Activated T-cell treated with anti-CD3 and anti-CD28 coated beads, Interleukin-2, amount 50 U/mL, for 1 hour (primary cell): Measurements from ENCODE around the gene COL9A2.
"Not testable (repeated sequence)": the region's sequence is repeated elsewhere in the genome, so short reads cannot be mapped to it uniquely, and the experiment has no call there.

Experiments
- DNase-seq: peaks from one replicate; pipeline ENCODE4 v3.0.0-alpha.2; 2020

The COL9A2 gene

GRCh38 chr1:40316595-40317393 is at the start of gene COL9A2:
TSS of gene COL9A2 (minus strand) at chr1:40317286. CDS start at chr1:40317197, 89 bp downstream.
- DNase-seq = peak; percentile 75

- DNase-seq = no peak
These were observed 46.6 kb upstream of the COL9A2 start for GRCh38 chr1:40363721-40364120.

GRCh38 chr1:40362699-40363098 is 45.6 kb upstream of the COL9A2 start:
- DNase-seq = no peak

- DNase-seq = no peak
These were observed 45.1 kb upstream of the COL9A2 start for GRCh38 chr1:40362199-40362598.

DNA sequence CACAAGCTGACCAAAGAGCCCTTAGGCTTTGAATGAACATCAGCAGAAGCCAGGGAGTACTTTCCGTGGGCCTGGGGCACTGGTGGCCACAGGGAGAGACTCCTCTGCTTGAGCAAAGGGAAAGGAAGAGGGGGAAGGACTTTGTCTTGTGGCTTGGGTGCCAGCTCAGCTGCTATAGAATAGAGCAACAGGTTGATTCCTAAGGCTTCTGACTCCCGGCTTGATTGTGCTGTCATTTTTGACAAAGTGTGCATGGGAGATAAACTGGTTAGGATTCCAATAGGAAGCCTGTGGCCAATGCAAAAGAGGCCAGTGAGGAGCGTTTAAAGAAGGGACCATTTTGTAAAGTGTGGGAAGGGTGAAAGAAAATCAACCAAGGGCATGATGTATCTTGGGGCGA is 44.6 kb upstream of the COL9A2 start:
- DNase-seq = no peak

DNA sequence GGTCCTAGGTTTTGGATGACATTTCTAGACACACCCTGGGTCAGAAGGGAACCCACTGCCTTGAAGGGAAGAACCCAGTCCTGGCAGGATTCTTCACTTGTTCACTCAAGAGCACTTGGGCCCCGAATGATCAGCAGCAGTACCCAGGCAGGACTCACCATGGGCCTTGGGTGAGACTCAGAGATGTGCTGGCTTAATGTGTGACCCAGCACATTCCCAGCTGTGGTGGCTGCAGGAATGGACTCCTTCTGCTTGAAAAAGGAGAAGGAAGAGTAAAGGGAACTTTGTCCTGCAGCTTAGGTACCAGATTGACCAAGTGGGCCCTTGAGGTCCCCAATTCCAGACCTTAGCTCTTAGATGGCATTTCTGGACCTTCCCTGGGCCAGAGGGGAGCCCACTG is 44.1 kb upstream of the COL9A2 start:
- no peak for DNase-seq

GRCh38 chr1:40360631-40361030 is 43.5 kb upstream of the COL9A2 start:
- DNase-seq = no peak

DNA sequence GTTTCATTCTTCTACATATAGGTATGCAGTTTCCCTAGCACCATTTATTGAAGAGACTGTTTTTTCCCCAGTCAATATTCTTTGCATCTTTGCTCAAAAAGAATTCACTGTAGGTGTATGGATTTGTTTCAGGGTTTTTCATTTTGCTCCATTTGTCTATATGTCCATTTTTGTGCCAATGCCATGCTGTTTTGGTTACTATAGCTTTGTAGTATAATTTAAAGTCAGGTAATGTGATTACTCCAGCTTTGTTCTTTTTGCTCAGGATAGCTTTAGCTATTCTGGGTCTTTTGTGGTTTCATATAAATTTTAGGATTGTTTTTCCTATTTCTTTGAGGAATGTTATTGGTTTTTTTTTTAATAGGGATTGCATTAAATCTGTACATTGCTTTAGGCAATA is 40.5 kb upstream of the COL9A2 start:
- no peak for DNase-seq

DNA sequence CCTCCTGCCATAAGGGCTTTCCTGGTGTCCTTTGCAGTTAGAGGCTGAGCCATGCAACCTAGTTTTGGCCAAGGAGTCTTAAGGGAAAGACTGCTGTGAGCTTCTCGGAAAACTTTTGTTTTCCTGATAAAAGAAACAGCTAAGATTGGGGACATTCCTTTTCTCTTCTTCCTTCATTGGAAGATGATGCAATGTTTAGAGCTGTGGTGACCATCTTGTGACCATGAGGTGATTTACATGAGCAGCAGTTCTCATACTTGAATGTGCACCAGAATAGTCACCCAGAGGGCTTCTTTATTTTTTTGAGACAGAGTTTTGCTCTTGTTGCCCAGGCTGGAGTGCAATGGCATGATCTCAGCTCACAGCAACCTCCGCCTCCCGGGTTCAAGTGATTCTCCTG is 36.0 kb upstream of the COL9A2 start:
- no peak for DNase-seq

DNA sequence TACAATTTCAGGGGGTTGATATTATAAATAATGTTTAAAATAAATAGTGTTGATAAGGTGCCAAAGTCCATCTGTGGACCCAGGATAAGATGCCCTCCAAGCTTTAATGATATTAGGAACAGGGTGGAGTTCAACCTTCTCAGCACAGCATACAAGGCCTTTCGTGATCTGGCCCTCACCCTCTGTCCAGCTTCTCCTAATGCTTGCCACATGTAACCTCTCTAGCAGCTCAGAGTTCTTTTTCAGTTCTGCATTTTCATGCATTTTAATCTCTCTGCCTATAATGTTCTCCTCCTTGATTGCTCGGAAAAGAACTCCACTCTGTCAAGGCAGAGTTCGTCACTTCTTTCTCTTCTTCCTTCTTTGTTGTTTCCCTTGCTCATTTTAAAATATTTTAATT is 35.0 kb upstream of the COL9A2 start:
- DNase-seq = no peak

- no peak for DNase-seq
These were observed 34.0 kb upstream of the COL9A2 start for GRCh38 chr1:40351124-40351523.

DNA sequence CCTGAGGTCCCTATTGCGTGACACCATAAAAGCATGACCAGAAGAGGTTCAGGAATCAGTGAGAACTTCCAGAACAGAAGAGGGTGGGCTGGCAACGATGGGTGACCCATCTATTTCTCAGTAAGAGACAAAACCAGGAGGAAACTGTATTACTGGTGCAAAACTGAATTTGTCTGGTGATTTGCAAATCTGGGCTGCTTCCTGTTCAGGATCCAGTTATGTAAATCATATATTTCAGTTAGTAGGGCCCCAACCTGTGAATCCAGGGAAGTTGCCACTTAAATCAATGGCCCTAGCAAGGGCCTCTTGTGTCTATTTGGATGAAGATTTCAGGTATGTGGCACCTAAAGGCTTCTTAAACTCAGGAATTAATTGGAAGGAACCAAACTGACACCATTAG is 33.3 kb upstream of the COL9A2 start:
- DNase-seq = no peak

DNA sequence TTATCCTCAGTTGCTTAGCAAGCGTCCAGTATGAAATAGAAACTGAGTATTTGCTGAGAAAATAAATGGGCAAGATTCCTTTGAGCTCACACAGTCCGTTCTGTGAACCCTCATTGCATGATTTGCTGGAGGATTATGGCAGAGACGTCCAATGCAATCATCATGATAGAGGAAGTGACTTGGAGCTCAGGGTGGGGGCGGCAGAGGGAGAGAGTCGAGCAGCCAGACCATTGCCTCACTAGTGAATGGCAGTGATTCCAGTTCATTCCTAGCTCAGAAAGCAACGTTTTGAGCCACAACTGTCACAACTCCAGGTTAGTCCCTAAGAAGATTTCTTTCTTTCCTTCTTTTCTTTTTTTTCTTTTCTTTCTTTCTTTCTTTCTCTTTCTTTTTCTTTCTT is 27.5 kb upstream of the COL9A2 start:
- DNase-seq = peak; percentile 26

DNA sequence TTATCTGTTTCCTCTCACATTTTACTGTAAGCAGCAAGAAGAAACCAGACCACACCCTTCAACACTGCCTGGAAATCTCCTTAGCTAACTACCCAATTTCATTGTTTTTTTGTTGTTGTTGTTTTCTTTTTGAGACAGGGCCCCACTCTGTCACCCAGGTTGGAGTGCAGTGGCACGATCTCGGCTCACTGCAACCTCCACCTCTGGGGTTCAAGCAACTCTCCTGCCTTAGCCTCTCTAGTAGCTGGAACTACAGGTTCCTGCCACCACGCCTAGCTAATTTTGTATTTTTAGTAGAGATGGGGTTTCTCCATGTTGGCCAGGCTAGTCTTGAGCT is 25.3 kb upstream of the COL9A2 start:
- DNase-seq = not testable (repeated sequence)

DNA sequence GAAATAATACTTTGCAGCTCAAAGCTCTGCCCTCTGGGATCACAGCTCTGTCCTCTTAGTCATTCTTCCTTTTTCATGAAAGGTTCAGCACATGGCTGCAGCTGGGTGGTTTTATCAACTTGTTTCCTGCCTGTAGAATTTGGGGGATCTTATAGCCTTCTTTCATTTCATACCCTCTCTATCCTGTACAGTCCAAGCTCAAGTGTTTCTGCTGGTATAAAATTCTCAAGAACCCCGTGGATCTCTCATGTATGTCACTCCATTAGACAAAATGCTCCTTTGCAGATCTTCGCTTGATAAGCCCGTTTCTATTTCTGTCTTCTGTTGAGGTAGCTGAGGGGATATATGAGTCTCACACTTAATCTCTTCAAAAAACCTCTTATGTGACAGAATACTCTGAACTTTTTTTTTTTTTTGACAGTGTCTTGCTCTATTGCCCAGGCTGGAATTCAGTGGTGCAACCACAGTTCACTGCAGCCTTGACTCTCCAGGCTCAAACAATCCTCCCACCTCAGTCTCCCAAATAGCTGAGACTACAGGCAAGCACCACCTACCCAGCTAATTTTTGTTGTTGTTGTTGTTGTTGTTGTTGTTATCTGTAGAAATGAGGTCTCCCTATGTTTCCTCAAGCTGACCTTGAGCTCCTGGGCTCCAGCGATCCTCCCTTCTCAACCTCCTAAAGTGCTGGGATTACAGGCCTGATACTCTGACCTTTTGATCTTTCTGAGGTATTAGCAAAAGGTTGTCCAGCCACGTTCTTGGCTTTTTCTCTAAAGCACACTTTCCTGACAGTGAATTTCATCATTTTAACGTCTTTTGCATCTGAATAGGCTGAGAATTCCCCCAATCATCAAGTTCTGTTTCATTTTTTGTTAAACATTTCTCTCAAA is 24.6 kb upstream of the COL9A2 start:
- no peak for DNase-seq

GRCh38 chr1:40339420-40340323 is 22.6 kb upstream of the COL9A2 start:
- DNase-seq = no peak

GRCh38 chr1:40338745-40339419 is 21.8 kb upstream of the COL9A2 start:
- DNase-seq = peak; percentile 96

DNA sequence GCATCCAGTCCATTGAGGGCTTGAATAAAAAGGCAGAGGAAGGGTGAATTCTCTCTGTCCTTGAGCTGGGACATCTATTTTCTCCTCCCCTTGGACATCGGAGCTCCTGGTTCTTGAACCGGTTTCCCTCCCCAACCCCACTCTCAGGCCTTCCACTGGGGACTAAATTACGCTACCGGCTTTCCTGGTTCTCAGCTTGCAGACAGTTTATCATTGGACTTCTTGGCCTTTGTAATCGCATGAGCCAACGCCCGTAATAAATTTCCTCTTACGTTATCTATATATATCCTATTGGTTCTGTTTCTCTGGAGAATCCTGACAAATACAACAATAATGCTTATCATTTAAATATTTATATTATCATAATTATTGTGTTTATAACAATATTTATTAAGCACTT is 20.4 kb upstream of the COL9A2 start:
- no peak for DNase-seq

- no peak for DNase-seq
These were observed 15.6 kb upstream of the COL9A2 start for GRCh38 chr1:40332695-40333094.

- DNase-seq = not testable (repeated sequence)
These were observed 14.3 kb upstream of the COL9A2 start for GRCh38 chr1:40331403-40331802.

DNA sequence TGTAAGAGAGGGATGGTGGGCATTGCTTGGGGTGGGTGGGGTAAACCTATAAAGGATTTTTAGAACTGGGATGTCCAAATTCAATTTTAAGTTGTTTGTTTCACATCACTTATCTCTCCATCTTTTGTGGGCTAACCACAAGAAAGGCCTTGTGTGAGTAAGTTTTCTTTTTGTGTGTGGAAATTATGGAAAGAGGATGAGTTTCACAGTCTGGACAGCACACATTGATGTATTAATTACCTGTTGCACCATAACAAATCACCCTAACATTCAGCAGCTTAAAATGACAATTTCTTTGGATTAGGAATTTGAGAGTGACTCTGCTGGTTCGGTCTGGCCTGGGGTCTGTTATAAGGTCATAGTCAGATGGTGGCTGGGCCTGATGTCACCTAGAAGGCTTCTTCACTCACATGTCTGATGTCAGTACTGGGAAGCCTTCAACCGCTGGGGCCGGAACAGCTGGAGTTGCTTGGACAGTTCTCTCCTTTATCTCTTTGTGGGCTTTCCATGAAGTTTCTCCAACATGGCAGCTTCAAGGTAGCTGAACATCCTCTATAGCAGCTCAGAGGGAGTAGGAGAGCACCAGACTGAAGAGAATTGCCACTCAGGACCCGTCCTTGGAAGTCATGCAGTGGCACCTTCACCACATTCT is 2.0 kb upstream of the COL9A2 start:
- DNase-seq = no peak

GRCh38 chr1:40318476-40318875 is 1.4 kb upstream of the COL9A2 start:
- no peak for DNase-seq
